HG03442 (cell line): ENCODE measurements around the gene ITGAE.

Source experiments
- ATAC-seq: cut with Tn5 transposase; IDR thresholded peaks from one replicate; pipeline ENCODE4 v1.9.1; 2021; ENCODE audit warnings: mild to moderate bottlenecking, moderate library complexity; ENCODE audit not compliant: unreplicated experiment

ITGAE gene

GRCh38 chr17:3821101-3821500, 20.1 kb upstream of the ITGAE start:
- ATAC-seq: no peak

- no peak for ATAC-seq
These were observed 17.8 kb upstream of the ITGAE start for GRCh38 chr17:3818786-3819185.

DNA sequence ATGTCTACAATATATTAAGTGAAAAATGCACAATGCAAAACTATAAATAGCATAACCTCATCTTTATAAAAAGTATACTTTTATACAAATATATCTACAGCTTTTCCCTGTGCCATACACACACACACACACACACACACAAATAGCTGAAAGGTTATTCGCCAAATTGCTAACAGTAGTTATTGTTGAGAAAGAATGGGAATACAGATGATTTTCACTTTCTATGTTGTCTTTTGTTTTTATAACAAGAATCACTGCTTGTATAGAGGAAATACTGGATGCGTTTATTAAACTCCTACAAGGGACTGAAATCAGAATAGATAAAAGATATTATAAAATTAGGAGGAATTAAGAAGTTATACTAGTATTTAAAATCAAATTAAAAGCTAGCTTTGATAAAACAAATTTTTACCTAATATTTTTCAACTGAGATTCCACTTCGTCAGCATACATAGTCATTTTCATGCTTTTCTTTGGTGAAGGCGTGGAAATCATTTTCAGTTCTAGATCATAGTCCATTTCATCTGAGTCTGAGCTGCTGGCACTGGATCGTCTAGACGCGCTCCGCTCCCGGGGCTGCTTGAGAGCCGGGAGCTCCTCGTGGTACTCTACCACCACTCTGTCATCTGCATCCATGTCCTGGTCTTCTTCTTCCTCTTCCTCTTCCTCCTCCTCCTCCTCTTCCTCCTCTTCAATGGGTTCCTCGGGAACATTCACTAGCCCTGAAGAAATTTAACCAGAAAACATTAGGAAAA, 17.0 kb upstream of the ITGAE start:
- ATAC-seq: no peak

- ATAC-seq: no peak
These were observed 14.9 kb upstream of the ITGAE start for GRCh38 chr17:3815925-3816324.

DNA sequence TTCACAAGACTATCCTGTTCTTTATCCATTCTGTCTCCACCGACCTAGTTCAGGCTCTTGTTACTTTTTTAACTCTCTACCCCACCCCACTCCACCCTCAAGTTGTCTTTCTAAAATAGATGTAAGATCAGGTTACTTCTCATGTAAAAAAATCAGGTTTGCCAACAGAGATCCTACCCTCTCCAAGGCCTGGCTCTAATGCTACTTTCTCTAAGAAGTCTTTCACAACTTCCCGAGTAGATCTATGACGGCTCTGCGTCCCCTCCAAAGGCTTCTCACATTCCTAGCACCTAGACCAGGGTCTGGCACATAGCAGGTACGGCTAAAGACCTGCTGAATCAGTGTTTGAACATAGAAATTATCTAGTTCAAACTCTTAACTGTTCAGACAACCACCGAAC, 14.1 kb upstream of the ITGAE start:
- ATAC-seq: no peak

DNA sequence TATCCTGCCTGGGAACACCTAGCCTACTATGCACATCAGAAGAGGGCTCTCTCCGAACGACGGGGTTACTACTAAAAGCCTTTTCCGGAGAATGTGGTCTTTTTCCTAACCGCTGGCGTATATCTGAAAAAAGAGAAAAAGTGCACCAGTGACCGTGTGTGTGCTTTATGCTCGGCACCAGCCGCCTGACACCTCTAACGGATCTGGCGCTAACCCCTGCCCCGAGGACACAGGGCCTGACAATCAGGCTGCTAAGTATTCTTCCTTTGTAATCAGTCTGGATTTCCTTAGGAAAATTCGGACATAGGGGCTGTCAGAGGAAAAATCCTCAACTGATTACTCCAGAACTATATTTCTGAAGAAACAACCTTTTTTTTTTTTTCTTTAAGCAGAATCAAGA, 13.4 kb upstream of the ITGAE start:
- no peak for ATAC-seq

- ATAC-seq: no peak
These were observed 12.2 kb upstream of the ITGAE start for GRCh38 chr17:3813171-3813570.

GRCh38 chr17:3812771-3813170, 11.8 kb upstream of the ITGAE start:
- no peak for ATAC-seq

GRCh38 chr17:3812284-3812683, 11.3 kb upstream of the ITGAE start:
- no peak for ATAC-seq

DNA sequence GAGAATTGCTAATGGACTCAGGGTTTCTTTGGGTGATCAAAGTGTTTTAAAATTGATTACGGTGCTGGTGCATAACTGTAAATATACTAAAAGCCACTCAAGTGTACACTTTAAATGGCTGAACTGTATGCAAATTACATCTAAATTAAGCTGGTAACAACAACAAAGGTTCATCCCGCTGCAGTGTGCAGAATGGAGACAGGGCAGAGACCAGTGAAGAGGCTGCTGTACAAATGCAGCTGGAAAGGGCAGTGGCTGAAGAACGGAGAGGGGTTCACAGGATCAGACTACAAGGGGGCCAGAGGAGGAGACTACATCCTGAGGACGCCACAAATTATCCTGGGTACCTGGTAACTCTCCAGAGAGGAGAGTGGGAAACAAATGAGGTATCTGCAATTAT, 9.0 kb upstream of the ITGAE start:
- no peak for ATAC-seq

- ATAC-seq: no peak
These were observed 8.1 kb upstream of the ITGAE start for GRCh38 chr17:3809135-3809534.

DNA sequence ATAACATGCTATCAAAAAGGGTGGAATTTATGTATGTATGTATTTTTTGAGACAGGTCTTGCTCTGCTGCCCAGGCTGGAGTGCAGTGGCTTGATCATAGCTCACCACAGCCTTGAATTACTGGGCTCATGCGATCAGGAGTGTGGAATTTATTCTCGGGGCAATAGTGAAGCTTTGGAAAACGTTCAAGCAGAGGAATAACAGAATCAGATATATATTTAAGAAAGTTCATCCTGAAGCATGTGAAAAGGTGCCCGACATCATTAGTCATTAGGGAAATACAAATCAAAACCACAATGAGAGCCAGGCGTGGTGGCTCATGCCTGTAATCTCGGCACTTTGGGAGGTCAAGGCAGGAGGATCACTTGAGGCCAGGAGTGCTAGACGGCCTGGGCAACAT, 7.7 kb upstream of the ITGAE start:
- no peak for ATAC-seq

DNA sequence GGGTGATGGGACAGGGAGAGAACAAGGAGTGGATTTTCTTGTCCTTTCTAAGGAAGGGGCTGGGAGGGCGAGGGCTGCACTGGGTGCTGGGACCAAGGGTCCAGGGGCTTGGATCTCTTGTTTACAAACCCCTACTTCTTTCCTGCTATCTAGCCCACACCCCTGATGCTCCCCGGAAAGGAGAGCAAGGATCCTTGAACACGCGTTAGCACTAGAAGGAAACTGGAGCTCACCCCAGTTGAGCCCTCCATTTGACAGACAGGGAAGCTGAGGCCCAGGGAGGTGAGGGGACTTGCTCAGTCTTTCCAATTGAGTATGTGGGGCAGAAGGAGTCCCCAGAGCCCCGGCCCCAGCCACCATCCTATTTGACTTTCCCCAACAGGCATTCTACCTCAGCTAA, 4.6 kb upstream of the ITGAE start:
- no peak for ATAC-seq

DNA sequence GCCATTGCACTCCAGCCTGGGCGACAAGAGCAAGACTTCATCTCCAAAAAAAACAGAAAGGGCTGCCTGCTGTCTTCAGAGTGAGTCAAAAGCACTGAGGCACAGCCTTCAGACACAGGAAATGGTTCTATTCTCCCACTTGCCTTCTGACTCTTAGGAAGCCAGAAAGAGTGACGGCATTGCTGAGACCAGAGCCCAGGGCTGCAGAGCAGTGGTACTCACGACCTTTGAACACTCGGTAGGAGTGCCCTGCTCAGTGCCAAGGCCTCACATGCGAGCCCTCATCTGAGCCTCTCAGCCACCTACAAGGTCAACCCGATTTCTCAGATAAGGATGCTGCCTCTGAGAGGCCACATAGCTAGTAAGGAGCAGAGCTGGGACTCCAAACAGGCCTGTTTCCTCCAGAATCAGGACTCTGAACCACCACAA, 3.5 kb upstream of the ITGAE start:
- peak; percentile 70 for ATAC-seq

DNA sequence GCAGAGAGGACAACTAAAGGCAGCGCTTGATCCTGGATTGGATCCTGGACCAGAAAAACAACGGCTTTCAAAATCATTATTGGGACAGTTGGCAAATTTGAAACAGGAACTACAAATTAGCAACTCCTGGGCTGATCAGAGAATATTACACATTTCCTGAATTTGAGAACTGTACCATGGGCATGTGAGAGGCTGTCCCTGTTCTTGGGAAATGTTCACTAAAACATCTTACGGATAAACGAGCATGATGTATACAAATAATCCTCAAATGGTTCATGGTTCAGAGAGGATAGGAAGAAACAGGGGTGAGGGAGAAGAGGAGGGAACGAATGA, 2.3 kb upstream of the ITGAE start:
- no peak for ATAC-seq

DNA sequence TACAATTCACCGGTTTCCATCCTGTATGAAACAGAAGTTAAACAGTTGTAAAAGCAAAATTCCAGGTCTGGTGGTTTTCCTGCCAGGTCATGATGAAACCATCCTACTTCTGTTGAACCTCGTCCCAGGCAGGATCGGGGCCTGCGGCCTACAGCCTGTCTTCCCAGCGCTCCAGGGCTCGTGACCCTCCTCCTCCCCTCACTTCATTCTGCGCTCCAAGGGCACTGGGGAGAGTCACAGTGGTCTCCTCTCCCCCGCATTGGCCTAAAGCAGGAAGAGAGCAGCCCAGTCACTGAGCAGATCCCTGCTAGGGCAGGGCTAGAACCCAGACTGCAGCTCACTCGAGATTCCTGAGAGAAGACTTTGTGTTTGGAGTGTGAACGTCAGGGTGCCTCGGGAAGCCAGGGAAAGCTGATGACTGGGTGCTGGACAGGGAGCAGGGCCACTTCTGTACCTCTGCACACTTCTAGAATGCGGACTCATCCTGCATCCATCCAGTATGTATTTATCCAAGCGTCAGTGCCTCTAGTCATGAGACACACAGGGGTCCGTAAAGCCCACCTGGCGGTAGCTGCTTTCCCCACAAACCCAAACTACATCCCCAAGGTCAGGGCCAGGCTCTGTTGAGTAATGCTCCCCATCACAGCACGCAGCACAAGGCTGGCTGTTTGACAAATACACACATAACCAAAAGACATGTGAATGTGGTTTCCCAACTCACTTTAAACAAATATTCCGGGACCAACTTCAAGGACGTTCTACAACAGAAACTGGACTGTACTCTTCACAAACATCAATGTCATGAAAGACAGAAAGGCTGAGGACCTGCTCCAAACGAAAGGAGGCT, 1.7 kb upstream of the ITGAE start:
- ATAC-seq: no peak

DNA sequence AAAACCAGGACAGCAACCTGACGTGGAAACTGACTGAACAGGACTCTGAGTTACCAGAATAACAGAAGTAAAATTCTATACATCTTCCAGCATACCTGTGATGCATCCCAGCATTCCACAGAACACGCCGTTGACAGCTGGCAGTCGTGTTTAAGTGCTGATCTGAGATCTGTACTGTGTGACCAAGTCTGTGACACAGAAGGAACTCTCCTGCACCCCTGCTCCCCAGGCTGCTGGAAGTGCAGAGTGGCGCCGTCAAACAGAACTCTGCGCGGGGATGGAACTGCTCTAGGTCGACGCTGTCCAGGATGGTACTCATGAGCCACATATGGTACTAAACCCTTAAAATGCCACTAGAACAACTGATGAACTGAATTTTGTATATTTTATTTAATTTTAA, 804 bp upstream of the ITGAE start:
- no peak for ATAC-seq

DNA sequence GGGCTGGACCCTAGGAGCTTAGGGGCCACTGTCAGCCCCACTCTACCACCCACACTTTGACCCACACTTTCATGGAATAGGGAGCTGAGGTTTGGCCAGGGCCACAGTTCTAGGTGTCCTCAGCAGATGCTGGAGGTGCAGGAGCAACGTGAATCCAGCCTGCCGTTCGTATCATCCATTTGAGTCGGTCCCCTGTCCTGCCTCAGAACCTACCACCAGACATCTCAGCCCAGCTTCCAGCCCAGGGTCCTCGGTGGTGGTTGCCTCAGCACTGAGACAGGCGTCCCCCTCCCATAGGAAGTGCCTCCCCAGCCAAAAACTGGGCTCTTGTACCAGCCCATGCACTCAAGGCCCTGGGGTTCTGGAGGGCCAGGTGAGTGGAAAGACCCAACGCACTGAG, 359 bp upstream of the ITGAE start:
- no peak for ATAC-seq

DNA sequence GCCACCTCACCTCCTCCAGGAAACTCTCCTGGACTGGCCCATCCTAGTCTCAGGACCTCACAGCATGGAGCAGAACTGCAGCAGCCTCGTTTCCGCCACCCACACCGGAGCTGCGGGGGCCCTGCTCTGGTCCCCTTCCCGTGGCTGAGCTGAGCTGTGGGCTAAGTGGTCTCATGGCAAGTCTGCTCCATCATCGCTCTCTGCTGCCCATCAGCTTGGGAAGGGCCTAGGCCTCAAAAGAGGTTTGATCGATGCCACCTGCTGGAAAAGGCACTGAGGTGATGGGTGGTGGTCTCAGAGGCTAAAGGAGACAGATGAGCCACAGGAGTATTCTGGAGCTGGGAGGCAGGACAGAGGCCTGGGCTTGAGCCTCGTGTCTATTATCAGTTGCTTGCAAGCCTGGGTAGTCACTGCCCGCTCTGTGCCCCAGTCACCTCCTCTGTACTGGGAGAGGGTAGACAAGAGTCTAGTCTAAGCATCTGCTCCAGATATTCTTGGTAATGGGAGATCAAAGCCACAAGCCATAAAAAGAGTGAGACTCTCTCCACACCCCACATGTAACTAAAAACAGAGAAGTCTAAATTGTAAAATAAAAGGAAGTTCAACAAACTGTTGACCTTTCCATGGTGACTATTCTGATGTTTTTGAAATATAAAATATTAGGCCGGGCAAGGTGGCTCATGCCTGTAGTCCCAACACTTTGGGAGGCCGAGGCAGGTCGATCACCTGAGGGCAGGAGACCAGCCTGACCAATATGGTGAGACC, 1.6 kb downstream of the ITGAE start:
- no peak for ATAC-seq

DNA sequence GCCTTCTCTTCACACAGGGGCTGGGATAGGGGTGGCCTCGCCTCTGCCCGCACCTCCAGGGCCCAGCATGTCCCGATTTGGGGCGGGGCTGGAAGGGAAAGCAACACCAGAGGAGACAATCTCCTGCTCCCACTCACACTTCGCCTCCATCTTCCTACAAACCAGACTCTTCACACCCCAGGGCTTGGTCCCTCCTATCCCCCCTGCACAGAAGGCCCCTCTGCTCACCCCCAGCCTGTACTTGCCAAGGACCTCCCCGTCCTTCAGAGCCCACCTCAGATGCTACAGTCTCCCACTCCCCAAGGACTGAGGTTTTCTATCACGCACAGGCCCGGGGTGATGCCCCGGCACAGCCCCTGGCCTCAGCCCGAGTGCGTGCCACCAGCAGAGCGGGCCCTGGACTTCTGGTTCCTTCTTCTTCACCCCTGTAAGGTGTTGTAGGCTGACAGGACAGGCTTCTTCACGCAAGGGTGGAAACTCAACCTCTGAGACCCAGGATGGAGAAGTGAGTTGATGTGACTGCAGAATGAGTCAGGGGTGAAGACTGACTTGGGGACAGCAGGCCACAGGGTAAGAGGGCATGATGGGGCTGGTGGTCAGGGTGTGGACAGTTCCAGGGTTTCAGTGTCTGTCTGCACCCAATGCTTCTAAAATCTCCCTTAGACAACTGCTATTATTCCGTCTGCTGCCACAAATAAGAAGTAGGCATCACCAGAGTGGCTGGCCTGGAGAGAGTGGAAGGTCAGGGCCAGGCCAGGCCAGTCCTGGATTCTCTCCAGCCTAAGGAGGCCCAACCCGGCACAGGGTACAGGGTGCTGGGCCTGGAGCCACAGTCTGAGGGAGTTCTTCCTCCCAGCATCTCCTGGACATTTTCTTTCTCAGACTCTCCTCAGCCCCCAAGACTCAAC, 2.5 kb downstream of the ITGAE start:
- ATAC-seq: no peak

GRCh38 chr17:3796822-3797170, 4.2 kb downstream of the ITGAE start:
- ATAC-seq: peak; percentile 20
